Measurements from ENCODE around the gene HPCAL1.

DNA sequence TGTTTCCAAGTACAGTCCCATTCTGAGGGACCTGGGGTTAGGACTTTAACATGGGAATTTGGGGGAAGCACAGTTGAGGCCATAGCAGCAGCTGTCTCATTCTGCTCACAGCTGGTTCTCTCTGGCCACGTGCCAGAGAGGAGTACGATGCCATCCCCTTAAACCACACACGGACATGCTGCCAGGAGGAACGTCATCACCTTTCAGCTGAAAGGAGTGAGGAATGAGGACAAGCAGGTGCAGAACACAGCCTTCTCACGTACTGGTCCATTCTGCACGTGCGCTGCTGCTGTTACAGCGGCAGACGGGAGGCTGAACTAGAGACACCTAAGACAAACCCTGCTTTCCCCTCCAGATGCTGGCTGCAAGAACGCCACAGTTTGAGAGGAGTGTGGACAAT, 111.9 kb downstream of the HPCAL1 start:
- TF ChIP-seq, protein P1, sequence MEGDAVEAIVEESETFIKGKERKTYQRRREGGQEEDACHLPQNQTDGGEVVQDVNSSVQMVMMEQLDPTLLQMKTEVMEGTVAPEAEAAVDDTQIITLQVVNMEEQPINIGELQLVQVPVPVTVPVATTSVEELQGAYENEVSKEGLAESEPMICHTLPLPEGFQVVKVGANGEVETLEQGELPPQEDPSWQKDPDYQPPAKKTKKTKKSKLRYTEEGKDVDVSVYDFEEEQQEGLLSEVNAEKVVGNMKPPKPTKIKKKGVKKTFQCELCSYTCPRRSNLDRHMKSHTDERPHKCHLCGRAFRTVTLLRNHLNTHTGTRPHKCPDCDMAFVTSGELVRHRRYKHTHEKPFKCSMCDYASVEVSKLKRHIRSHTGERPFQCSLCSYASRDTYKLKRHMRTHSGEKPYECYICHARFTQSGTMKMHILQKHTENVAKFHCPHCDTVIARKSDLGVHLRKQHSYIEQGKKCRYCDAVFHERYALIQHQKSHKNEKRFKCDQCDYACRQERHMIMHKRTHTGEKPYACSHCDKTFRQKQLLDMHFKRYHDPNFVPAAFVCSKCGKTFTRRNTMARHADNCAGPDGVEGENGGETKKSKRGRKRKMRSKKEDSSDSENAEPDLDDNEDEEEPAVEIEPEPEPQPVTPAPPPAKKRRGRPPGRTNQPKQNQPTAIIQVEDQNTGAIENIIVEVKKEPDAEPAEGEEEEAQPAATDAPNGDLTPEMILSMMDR (conservative IDR thresholded peaks at IDR 0.05; ENCODE audit: low read length), result no peak
- TF ChIP-seq EZH2phosphoT487 (IDR thresholded peaks at IDR 0.05; ENCODE audit: borderline replicate concordance, low read depth, low read length), result no peak

Data from OCI-LY7 (cell line).